ENCODE data around the gene KRT16. TPM values are rescaled to one million over a fixed set of nuclear protein-coding genes. Genes with fewer than 3 reads are reported as not detected.
"Not testable (repeated sequence)": the region's sequence is repeated elsewhere in the genome, so short reads cannot be mapped to it uniquely, and the experiment has no call there.

KRT16 gene
- total RNA-seq, 1 experiment from 2014 or later: not detected

DNA sequence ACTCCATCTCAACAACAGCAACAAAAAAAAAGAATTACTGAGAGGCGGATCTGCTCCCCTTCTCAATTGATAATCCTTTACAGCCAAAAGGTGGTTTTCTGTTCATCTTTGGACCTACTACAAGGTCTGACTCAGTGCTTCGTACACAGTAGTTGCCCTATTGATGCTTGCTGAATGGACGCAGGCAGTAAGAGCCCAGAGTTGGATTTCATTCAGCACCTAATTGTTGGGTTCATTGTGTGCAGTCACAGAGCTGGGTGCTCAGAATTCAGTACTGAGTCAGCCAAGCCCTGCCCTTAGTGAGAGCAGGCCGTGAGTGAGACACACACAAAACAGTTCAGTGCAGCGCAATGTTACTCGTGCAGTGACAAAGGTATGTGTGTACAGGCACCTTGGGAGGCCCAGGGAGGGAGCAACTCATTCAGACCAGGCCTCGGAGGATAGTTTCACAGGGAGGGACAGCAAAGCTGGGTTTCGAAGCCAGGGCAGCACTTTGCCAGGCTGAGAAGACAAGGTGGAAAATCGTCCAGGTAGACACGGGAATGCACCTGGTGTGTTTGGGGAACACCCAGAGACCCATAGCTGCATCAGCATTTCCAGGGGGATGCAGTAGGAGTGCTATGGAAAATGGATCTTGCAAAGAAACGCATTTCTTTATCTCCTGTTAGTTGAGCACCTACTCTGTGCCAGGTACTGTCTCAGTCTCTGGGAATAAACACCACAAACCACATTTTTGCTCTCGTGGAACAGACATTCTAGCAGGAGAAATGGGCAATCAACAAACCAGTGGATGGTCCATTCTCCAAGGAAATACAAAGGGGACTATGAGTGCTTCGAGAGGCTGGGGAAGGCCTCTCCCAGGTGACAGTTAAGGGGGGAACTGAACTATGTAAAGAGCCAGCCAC is 29.9 kb upstream of the KRT16 start:
- no peaks in the 10 kb centered on the region for H3K9me3 ChIP-seq (ENCODE audit: control insufficient read depth, low read depth, low read length)
- H4K5ac ChIP-seq (ENCODE audit: insufficient read length, low read depth, low read length): no peak overlapping the region
- no CpG with 5 or more reads among the region's 13 CpGs for WGBS (ENCODE audit: extremely low coverage, insufficient read length, low lambda C conversion rate)
- H3K9ac ChIP-seq (ENCODE audit: extremely low read depth, insufficient read length, low read length): no peak overlapping the region
- no peak overlapping the region for H2AK5ac ChIP-seq (ENCODE audit: insufficient read length, low read length)
- no peak overlapping the region for H2BK20ac ChIP-seq (ENCODE audit: low read depth, low read length, poor library complexity, severe bottlenecking)
- H3K27me3 ChIP-seq (ENCODE audit: insufficient read depth, low read length): no peaks in the 10 kb centered on the region
- no peak overlapping the region for H2AFZ ChIP-seq (ENCODE audit: low read length)
- H3K4me2 ChIP-seq (ENCODE audit: insufficient read depth, insufficient read length, low read length): no peak overlapping the region
- H3K23ac ChIP-seq (ENCODE audit: insufficient read length, low read depth, low read length): no peak overlapping the region
- H3K56ac ChIP-seq (ENCODE audit: insufficient read length, low read depth, low read length): no peak overlapping the region
- no peaks in the 10 kb centered on the region for H3K23me2 ChIP-seq (ENCODE audit: insufficient read length, low read depth, low read length, poor library complexity, severe bottlenecking)
- no peak overlapping the region for H3K14ac ChIP-seq (ENCODE audit: insufficient read depth, low read length)
- no peak overlapping the region for H4K91ac ChIP-seq (ENCODE audit: insufficient read length, low read depth, low read length)
- H3K79me2 ChIP-seq (ENCODE audit: insufficient read depth, low read length): no peaks in the 10 kb centered on the region
- H4K20me1 ChIP-seq (ENCODE audit: control insufficient read depth, insufficient read depth, insufficient read length): no peaks in the 10 kb centered on the region
- no peak overlapping the region for H3K4ac ChIP-seq (ENCODE audit: low read depth, low read length)
- no peak overlapping the region for H3K18ac ChIP-seq (ENCODE audit: insufficient read length, low read depth, low read length)
- Mint-ChIP-seq H3K4me1 (peaks cover 6 to 12% of the 10 kb centered on the region in 2 experiments), H3K9me3 (no peaks in the 10 kb centered on the region), H3K27me3 (ENCODE audit: low read depth) (no peaks in the 10 kb centered on the region; the same call in 1 of the 2 replicates), H3K4me3 (no peak overlapping the region), H3K36me3 (ENCODE audit: insufficient read depth in 1 of 3, low read depth in 3 of 3) (no peaks in the 10 kb centered on the region), H3K27ac (no peak overlapping the region; a peak in 1 of 7 replicates)
- no peak overlapping the region for H2BK12ac ChIP-seq (ENCODE audit: insufficient read length, low read depth, low read length)
- H3K4me1 ChIP-seq (ENCODE audit: insufficient read depth, low read length): no peaks in the 10 kb centered on the region
- H3K79me1 ChIP-seq (ENCODE audit: insufficient read depth, low read depth, low read length, poor library complexity, severe bottlenecking): no peaks in the 10 kb centered on the region
- H2BK15ac ChIP-seq (ENCODE audit: low read depth, low read length): no peak overlapping the region
- DNase-seq: no peak
- H3T11ph ChIP-seq (ENCODE audit: low read length): no peak overlapping the region
- TF ChIP-seq, protein P1, sequence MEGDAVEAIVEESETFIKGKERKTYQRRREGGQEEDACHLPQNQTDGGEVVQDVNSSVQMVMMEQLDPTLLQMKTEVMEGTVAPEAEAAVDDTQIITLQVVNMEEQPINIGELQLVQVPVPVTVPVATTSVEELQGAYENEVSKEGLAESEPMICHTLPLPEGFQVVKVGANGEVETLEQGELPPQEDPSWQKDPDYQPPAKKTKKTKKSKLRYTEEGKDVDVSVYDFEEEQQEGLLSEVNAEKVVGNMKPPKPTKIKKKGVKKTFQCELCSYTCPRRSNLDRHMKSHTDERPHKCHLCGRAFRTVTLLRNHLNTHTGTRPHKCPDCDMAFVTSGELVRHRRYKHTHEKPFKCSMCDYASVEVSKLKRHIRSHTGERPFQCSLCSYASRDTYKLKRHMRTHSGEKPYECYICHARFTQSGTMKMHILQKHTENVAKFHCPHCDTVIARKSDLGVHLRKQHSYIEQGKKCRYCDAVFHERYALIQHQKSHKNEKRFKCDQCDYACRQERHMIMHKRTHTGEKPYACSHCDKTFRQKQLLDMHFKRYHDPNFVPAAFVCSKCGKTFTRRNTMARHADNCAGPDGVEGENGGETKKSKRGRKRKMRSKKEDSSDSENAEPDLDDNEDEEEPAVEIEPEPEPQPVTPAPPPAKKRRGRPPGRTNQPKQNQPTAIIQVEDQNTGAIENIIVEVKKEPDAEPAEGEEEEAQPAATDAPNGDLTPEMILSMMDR (conservative IDR thresholded peaks at IDR 0.05): no peak
- no peak overlapping the region for H2BK5ac ChIP-seq (ENCODE audit: insufficient read length, low read length)
- H4K8ac ChIP-seq (replicated peaks; ENCODE audit: insufficient read length, low read depth, low read length): no peak overlapping the region
- H2BK120ac ChIP-seq (ENCODE audit: low read depth, low read length, poor library complexity, severe bottlenecking): no peak overlapping the region
- no peak overlapping the region for H3K27ac ChIP-seq (ENCODE audit: insufficient read length, low read depth, low read length)

DNA sequence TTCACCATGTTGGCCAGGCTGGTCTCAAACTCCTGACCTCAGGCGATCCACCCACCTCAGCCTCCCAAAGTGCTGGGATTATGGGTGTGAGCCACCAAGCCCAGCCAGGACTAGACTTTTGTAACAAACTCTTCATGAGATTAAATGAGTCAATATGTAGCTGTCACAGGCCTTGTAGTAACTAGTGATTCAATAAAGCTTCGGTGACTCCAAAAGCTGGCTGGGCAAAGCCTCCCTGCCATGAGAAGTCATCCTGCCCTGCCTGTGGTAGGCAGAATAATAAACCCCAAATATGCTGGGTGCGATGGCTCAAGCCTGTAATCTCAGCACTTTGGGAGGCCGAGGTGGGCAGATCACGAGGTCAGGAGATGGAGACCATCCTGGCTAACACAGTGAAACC is 28.0 kb upstream of the KRT16 start:
- WGBS (ENCODE audit: extremely low coverage, insufficient read length, low lambda C conversion rate): no CpG with 5 or more reads among the region's 5 CpGs
- H3K27ac ChIP-seq (ENCODE audit: insufficient read length, low read depth, low read length); H3K27me3 Mint-ChIP-seq (ENCODE audit: low read depth); H3K27me3 ChIP-seq (ENCODE audit: insufficient read depth, low read length); H3T11ph ChIP-seq (ENCODE audit: low read length); H2AK5ac ChIP-seq (ENCODE audit: insufficient read length, low read length); H3K9me3 Mint-ChIP-seq; H3K4ac ChIP-seq (ENCODE audit: low read depth, low read length); H3K27ac Mint-ChIP-seq; H4K8ac ChIP-seq (replicated peaks; ENCODE audit: insufficient read length, low read depth, low read length); H2AFZ ChIP-seq (ENCODE audit: low read length); H4K5ac ChIP-seq (ENCODE audit: insufficient read length, low read depth, low read length); H3K56ac ChIP-seq (ENCODE audit: insufficient read length, low read depth, low read length); H3K4me2 ChIP-seq (ENCODE audit: insufficient read depth, insufficient read length, low read length); H2BK120ac ChIP-seq (ENCODE audit: low read depth, low read length, poor library complexity, severe bottlenecking); H3K79me2 ChIP-seq (ENCODE audit: insufficient read depth, low read length); H2BK5ac ChIP-seq (ENCODE audit: insufficient read length, low read length); H3K23me2 ChIP-seq (ENCODE audit: insufficient read length, low read depth, low read length, poor library complexity, severe bottlenecking); H3K4me1 ChIP-seq (ENCODE audit: insufficient read depth, low read length); H3K9ac ChIP-seq (ENCODE audit: extremely low read depth, insufficient read length, low read length); H2BK15ac ChIP-seq (ENCODE audit: low read depth, low read length); DNase-seq; H3K23ac ChIP-seq (ENCODE audit: insufficient read length, low read depth, low read length); H2BK20ac ChIP-seq (ENCODE audit: low read depth, low read length, poor library complexity, severe bottlenecking); H3K36me3 Mint-ChIP-seq (ENCODE audit: insufficient read depth in 1 of 3, low read depth in 3 of 3); H3K79me1 ChIP-seq (ENCODE audit: insufficient read depth, low read depth, low read length, poor library complexity, severe bottlenecking); H4K20me1 ChIP-seq (ENCODE audit: control insufficient read depth, insufficient read depth, insufficient read length); H3K14ac ChIP-seq (ENCODE audit: insufficient read depth, low read length); H3K18ac ChIP-seq (ENCODE audit: insufficient read length, low read depth, low read length); H2BK12ac ChIP-seq (ENCODE audit: insufficient read length, low read depth, low read length); H3K4me3 Mint-ChIP-seq; H3K9me3 ChIP-seq (ENCODE audit: control insufficient read depth, low read depth, low read length); H4K91ac ChIP-seq (ENCODE audit: insufficient read length, low read depth, low read length); H3K4me1 Mint-ChIP-seq: not testable (repeated sequence)
